ENCODE results near the gene CCDC57. TPM values are rescaled to one million over a fixed set of nuclear protein-coding genes. Genes with fewer than 3 reads are reported as not detected.
"Not testable (repeated sequence)": the region's sequence is repeated elsewhere in the genome, so short reads cannot be mapped to it uniquely, and the experiment has no call there.

Gene CCDC57, protein sequence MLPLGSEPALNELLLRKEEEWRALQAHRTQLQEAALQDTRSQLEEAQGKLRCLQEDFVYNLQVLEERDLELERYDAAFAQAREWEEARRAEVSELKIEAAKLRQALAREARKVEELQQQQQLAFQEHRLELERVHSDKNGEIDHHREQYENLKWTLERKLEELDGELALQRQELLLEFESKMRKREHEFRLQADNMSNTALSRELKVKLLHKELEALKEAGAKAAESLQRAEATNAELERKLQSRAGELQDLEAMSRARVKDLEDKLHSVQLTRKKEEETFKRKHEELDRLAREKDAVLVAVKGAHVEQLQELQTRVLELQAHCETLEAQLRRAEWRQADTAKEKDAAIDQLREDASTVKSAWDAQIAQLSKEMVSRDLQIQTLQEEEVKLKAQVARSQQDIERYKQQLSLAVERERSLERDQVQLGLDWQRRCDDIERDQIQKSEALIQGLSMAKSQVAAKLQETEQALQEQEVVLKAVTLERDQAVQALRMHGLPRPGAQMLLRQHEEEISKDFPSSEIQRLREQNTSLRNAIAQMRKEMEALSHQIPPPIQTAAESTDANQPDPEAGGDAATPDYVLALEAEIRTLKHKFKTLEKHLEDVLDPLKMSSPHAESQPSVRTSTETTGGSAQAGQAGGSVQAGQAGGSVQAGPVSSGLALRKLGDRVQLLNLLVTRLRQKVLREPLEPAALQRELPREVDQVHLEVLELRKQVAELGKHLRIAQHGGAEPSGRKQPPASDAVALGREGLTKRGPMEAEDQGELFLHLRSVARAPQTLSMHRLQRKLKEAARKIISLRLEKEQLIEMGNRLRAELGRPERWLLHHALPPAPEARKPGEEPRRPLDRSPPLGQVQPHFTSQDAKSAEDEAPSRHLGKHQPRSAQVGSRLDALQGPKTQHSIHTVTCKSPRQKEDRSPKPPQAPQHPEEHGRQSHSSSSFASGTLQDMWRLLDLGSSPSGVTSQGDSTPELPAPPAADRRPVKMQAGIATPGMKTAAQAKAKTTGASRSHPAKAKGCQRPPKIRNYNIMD
- total RNA-seq: 18.6 TPM

DNA sequence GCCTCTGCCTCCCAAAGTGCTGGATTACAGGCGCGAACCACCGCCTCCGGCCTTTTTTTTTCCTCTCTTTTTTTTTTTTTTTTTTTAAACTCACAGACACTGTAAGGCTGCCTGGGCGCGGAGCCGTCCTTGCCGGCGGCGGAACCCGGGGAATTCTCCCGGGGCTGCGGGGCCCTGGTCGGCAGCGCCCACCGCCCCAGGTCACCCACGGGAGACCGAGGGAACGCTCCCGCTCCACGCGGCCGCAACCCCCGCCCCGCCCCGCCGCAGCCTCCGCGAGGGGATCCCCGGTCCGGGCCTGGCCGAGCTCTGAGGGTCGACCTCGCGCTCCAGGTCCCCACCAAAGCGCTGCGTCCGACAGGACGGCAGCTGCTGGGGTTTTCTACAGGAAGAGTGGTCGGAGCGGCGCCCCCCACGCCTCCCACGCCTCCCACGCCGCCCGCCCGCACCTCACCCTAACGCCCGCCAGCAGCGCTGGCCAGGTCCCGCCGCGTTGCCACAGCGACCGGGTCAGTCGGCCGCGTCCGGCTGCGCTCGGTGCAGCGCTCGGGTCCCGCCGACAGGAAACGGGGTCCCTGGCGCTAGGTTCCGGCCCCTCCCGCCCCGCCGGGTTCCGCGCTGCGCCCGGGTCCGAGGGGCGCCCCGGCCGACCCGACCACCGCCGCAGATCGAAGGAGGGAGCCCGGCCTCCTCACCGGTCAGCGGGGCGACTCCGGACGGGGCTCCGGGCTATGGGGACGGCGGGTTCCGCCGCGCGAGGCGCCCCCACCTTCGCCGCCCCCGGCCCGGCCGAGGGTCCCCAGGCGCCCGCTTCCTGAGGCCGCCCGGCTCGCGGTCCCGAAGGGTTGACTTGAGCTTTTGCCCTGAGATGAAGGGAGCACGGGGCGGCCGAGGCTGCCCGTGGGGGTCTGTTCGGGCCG lies at the start of gene CCDC57:
TSS of gene CCDC57 (minus strand) at position 512 of the 920 bp plus-strand sequence. CDS start 10,898 bp downstream, outside the sequence.
- peak; percentile 47 for DNase-seq

GRCh38 chr17:82262344-82262743 lies 49.7 kb upstream of the CCDC57 start:
- DNase-seq: no peak

DNA sequence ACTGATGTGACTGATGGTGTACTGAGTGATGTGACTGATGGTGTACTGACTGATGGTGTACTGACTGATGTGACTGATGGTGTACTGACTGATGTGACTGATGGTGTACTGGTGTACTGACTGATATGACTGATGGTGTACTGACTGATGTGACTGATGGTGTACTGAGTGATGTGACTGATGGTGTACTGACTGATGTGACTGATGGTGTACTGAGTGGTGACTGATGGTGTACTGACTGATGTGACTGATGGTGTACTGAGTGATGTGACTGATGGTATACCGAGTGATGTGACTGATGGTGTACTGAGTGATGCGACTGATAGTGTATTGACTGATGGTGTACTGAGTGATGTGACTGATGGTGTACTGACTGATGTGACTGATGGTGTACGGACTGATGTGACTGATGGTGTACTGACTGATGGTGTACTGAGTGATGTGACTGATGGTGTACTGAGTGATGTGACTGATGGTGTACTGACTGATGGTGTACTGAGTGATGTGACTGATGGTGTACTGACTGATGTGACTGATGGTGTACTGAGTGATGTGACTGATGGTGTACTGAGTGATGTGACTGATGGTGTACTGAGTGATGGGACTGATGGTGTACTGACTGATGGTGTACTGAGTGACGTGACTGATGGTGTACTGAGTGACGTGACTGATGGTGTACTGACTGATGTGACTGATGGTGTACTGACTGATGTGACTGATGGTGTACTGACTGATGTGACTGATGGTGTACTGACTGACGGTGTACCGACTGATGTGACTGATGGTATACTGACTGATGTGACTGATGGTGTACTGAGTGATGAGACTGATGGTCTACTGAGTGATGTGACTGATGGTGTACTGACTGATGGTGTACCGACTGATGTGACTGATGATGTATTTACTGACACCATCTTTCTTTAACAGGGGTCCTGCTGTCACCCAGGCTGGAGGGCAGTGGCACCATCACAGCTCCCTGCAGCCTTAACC lies 47.6 kb upstream of the CCDC57 start:
- DNase-seq: not testable (repeated sequence)

DNA sequence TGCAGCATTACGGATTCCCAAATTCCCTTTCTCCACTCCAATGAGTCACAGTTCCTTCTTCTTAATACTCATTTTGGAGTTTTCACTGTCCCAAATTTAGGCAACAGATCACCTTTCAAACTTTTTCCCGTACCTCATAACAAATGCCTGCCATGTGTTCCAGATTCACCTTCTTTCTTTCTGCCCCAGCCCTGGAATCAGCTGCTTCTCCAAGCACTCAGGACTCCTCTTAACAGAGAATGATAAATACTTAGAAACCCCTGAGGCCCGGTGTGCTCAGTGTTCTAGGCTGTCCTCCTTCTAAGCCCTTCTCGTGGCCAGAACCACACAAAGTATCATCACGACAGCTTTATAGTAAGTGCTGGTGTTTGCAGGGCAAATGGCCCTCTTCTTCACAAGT lies 45.9 kb upstream of the CCDC57 start:
- no peak for DNase-seq

DNA sequence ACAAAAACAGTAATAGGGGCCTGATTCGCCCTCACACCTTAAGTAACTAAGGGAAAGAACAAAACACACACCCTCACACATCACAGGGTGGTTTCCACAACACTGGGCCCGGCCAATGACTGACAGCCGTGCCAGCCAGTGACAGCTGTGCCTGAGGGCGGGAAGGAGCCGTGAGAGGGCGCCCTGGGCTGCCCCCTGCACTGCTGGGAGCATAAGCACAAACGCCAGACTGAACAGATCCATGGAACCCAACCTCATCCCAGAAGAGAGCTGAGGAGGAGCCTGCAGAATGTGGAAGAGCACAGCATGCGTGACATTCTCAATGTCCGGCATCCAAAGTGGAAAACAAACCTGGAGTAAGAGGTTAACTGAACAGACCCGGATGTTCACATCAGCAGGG lies 44.8 kb upstream of the CCDC57 start:
- peak; percentile 41 for DNase-seq

GRCh38 chr17:82256242-82256885 lies 43.7 kb upstream of the CCDC57 start:
- DNase-seq: no peak

DNA sequence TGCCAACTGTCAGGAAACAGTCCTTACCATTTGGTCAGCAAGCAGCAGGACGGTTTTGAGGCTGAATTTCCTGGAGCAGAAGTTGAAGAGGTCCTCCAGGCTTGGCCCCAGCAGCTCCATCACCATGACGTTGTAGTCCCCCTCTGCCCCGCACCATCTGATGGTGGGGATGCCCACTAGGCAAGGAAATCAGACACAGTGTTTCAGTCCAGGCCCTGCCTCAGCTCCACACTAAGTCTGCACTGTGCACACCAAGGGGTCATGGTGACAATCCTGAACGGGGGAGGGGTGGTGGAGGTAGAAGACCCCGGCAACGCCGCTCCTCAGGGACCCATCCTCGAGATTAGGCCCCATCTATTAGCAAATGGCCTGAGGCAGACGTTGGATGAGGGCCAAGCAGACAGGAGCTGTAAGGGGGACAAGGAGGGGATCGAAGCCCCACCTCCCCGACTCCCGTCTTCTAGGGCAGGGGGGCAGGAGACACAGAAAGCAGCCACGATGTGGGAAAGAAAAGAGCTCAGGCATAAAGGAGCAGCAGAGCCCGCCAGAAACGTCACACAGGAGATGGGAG lies 42.8 kb upstream of the CCDC57 start:
- DNase-seq: no peak

- DNase-seq: not testable (repeated sequence)
These were observed 42.1 kb upstream of the CCDC57 start for GRCh38 chr17:82254746-82255145.

DNA sequence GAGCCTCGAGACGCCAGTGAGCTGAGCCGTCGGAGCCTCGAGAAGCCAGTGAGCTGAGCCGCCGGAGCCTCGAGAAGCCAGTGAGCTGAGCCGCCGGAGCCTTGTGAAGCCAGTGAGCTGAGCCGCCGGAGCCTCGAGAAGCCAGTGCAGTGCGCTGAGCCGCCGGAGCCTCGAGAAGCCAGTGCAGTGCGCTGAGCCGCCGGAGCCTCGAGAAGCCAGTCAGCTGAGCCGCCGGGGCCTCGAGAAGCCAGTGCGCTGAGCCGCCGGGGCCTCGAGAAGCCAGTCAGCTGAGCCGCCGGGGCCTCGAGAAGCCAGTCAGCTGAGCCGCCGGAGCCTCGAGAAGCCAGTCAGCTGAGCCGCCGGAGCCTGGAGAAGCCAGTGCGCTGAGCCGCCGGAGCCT lies 41.5 kb upstream of the CCDC57 start:
- not testable (repeated sequence) for DNase-seq

DNA sequence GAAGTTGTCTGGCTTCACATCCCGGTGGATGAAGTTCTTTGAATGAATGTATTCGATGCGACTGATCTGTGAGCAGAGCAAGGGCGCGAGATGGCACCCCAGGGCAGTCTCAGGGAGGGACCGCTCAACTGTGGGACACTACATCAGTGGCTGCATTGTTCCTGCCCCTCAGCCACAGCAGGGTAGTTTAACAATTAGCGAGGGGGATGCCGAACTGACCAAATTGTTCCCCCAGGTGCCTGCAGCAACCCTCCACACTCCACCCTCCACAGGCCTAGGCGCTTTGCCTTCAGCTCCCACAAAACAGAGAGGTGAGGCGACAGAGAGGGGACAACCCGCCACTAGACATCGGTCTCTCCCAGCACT lies 40.5 kb upstream of the CCDC57 start:
- DNase-seq: no peak

DNA sequence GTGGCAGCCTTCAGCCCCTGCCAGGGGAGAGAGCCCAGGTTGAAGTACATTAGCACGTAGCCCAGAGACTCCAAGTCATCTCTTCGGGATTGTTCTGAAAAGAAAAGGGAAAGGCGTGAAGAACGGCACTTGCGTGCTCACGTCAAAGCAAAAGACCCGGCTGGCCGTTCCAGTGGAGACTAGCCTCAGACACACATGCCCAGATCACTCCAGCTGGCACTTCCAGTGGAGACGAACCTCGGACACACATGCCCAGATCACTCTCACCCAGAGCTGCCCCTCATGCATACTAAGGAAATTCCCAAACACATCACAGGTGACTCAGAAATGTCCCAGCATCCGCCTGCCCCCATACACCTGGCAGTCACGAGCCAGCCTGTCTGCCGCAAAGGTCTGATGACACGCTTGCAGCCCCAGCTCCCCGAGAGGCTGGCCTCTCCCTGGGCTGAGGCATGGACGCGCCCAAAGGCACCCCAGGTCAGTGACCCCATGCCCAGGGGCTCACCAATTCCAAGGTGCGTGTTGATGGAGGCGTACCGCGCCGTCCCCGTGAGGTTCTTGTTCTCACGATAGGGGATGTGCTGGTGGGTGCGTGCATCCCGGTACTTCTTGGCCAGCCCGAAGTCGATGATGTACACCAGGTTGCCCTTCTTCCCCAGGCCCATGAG lies 40.0 kb upstream of the CCDC57 start:
- DNase-seq: no peak

DNA sequence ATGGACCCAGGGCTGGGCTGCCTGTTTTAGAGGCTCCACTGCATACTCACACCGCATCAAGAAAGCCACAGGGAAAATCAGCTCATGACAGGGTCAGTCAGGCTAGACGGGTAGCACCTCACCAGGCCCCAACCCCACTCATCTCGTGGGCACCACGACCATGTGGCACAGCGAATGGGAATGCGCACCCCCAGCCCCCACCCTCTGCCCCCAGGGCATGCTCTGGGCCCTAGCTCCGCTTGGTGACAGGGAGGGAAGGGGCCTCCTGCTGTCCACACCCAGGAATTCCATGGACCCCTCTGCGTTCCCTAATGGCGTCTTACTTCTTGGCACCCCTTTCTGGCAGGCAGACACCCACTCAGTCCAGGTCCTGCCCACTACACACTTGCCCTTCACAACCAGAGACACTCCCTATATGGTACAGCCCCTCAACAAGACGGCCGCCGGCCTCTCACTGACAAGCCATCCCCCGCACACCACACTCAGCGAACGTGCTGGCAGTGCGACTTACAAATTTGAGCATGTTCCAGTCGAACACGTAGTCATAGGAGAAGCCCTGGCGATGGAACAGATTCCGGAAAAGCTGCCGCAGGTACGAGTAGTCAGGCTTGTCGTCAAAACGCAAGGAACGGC lies 38.3 kb upstream of the CCDC57 start:
- DNase-seq: no peak

DNA sequence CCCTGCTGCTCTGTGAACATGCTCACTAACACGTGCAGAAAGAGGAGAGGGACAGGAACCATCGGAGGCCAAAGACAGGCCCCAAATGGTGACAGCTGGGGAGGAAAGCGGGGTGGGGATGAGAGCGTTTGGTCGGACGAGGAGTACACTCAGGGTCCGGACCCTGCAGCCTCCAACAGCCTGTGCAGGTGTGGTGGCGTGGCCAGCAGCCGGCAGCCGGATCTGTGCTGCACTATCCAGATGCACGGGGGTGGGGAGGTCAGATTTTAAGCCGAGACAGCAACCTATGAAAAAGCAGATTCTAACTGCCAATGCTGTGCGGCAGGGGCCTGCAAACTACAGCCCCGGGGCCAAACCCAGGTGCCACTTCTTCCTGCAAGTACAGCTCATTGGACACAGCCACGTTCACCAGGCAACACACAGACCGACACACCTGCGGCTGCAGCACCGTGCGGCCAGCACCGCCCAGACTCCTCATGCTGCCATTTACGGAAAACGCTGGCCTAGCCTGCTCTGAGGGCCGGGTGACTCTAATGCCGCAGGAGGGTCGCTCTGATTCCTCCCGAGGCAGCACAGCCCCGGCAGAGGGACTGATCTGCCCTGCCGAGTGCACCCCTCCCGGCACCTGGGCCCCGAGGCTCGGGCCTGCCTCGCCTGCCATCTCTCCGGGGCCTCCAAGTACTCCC lies 37.4 kb upstream of the CCDC57 start:
- DNase-seq: no peak

- no peak for DNase-seq
These were observed 36.4 kb upstream of the CCDC57 start for GRCh38 chr17:82248815-82249674.

- DNase-seq: no peak
These were observed 35.4 kb upstream of the CCDC57 start for GRCh38 chr17:82247856-82248671.

DNA sequence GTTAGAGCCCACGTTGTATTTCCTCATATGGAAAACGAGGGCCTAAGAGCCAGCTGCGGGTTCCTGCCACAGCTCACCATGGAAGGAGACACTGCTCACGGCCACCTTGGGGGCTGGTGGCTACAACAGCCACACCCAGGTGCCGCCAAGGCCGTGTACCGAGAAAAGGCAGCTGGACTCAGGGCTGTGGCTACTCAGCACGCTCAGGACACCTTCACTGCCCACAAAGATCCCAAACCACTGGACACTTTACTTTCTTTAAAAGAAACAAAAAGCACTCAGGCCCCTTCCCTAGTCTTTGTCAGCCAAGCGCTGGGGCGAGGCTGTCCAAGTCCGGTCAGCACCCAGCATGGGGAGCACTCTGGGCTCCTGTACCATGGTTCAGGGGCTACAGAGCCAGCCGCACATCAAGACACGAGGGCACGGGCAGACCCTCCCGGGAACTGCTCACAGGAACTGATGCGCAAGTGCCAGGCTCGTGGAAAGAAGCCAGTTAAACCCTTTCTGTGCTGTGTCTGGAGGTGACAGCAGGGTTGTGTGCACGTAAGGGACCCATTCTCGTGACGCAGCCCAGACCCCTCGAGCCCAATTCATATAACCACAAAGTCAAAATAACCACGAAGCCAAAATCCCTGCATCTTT lies 34.7 kb upstream of the CCDC57 start:
- DNase-seq: no peak
